ENCODE data around the gene HEPN1.

Gene HEPN1

GRCh38 chr11:124946735-124947141 is 27.7 kb downstream of the HEPN1 start:
- TF ChIP-seq MAX (IDR thresholded peaks at IDR 0.05) (no peak), NFIC (IDR thresholded peaks at IDR 0.05) (no peak), CREB1 (IDR thresholded peaks at IDR 0.05; ENCODE audit: low read depth) (no peak), TCF12 (IDR thresholded peaks at IDR 0.05; ENCODE audit: low read depth) (no peak), TEAD4 (IDR thresholded peaks at IDR 0.05) (no peak)

GRCh38 chr11:124950601-124951330 is 31.7 kb downstream of the HEPN1 start:
- TF ChIP-seq ZBTB7A (IDR thresholded peaks at IDR 0.05; ENCODE audit: low read depth) (no peak), MAX (IDR thresholded peaks at IDR 0.05) (no peak), TCF12 (IDR thresholded peaks at IDR 0.05; ENCODE audit: low read depth) (no peak), USF1 (IDR thresholded peaks at IDR 0.05) (no peak), TAF1 (IDR thresholded peaks at IDR 0.05; ENCODE audit: low read depth) (no peak), REST (IDR thresholded peaks at IDR 0.05; ENCODE audit: low read depth) (no peak), TEAD4 (IDR thresholded peaks at IDR 0.05) (no peak), CEBPB (IDR thresholded peaks at IDR 0.05) (no peak), FOXM1 (IDR thresholded peaks at IDR 0.05; ENCODE audit: borderline replicate concordance, low read depth) (no peak), RAD21 (IDR thresholded peaks at IDR 0.05; ENCODE audit: low read depth) (no peak)

- no peak for TF ChIP-seq TAF1 (IDR thresholded peaks at IDR 0.05; ENCODE audit: low read depth)
- TF ChIP-seq RAD21 (IDR thresholded peaks at IDR 0.05; ENCODE audit: low read depth), result no peak
- no peak for TF ChIP-seq EGR1 (IDR thresholded peaks at IDR 0.05)
- no peak for TF ChIP-seq USF1 (IDR thresholded peaks at IDR 0.05)
- TF ChIP-seq NFIC (IDR thresholded peaks at IDR 0.05), result no peak
- no peak for TF ChIP-seq MAX (IDR thresholded peaks at IDR 0.05)
- TF ChIP-seq FOXM1 (IDR thresholded peaks at IDR 0.05; ENCODE audit: borderline replicate concordance, low read depth), result no peak
- no peak for TF ChIP-seq REST (IDR thresholded peaks at IDR 0.05; ENCODE audit: low read depth)
Observed at GRCh38 chr11:124951341-124951740, 32.3 kb downstream of the HEPN1 start.

GRCh38 chr11:124953753-124954589 is 34.9 kb downstream of the HEPN1 start, which contains the start of gene CCDC15:
TSS of gene CCDC15 (plus strand) at chr11:124954202. CDS start at chr11:124954733, 531 bp downstream.
- TF ChIP-seq EGR1 (IDR thresholded peaks at IDR 0.05) (peak; percentile 28; the same call in 1 of the 2 replicates), REST (IDR thresholded peaks at IDR 0.05; ENCODE audit: low read depth) (no peak), TCF12 (IDR thresholded peaks at IDR 0.05; ENCODE audit: low read depth) (peak; percentile 60; the same call in 1 of the 2 replicates), NFIC (IDR thresholded peaks at IDR 0.05) (no peak), CEBPB (IDR thresholded peaks at IDR 0.05) (no peak), TEAD4 (IDR thresholded peaks at IDR 0.05) (no peak), EP300 (IDR thresholded peaks at IDR 0.05; ENCODE audit: borderline replicate concordance) (peak; percentile 36; the same call in 1 of the 2 replicates), ZBTB7A (IDR thresholded peaks at IDR 0.05; ENCODE audit: low read depth) (no peak), YY1 (IDR thresholded peaks at IDR 0.05; ENCODE audit: low read depth) (no peak), USF1 (IDR thresholded peaks at IDR 0.05) (no peak), TAF1 (IDR thresholded peaks at IDR 0.05; ENCODE audit: low read depth) (0 out of 2 replicates have a peak, but pooled peaks have one; percentile 27), FOXM1 (IDR thresholded peaks at IDR 0.05; ENCODE audit: borderline replicate concordance, low read depth) (no peak), MAX (IDR thresholded peaks at IDR 0.05) (peak; percentile 87), CREB1 (IDR thresholded peaks at IDR 0.05; ENCODE audit: low read depth) (peak; percentile 71; the same call in 1 of the 2 replicates), RAD21 (IDR thresholded peaks at IDR 0.05; ENCODE audit: low read depth) (no peak)
